PC-3 (cell line): ENCODE results near the gene ANOS1. TPM values are rescaled to one million over a fixed set of nuclear protein-coding genes. Genes with fewer than 3 reads are reported as not detected.
A peak's percentile ranks its signal among the peaks of the same experiment; 100 is the strongest.

Source experiments
- ATAC-seq: fragments of 200-7000 bp; cut with Tn5 transposase; 2 replicates; pipeline ENCODE4 v1.9.1; 2020; ENCODE audit warnings: mild to moderate bottlenecking, moderate library complexity
- BruUV-seq: library from RNA; stranded (reverse); fragments of 400-500 nt; replicated peaks from 2 replicates; lab custom pipeline; 2021; lab: Mats Ljungman, UMichigan
- CTCF ChIA-PET: fragments of 300-600 bp; sonication (Branson Sonifier 250); formaldehyde crosslinking; loops from one replicate; lab custom pipeline; 2022; ENCODE audit warnings: antibody characterized with exemption; lab: Charles Lee
- POLR2A ChIA-PET: fragments of 300-600 bp; sonication (Branson Sonifier 250); formaldehyde crosslinking; loops from one replicate; lab custom pipeline; 2022; ENCODE audit warnings: antibody characterized with exemption; ENCODE audit not compliant: unreplicated experiment; lab: Charles Lee
- DNase-seq: peaks from one replicate; pipeline ENCODE4 v3.0.0-alpha.2; 2015
- H2AFZ ChIP-seq: fragments of 300-600 bp; sonication (generic); 2 replicates; pipeline ENCODE4 v1.6.0; 2016; ENCODE audit warnings: antibody characterized with exemption, low read length
- H3F3A ChIP-seq: fragments of 300-600 bp; sonication (generic); one replicate; pipeline ENCODE4 v1.6.0; 2017; ENCODE audit warnings: antibody characterized with exemption, low read length, control low read depth, mild to moderate bottlenecking; ENCODE audit not compliant: unreplicated experiment
- H3K27ac ChIP-seq: fragments of 300-600 bp; sonication (generic); 2 replicates; pipeline ENCODE4 v1.5.1; 2016; ENCODE audit warnings: mild to moderate bottlenecking, low read length
- H3K27me3 ChIP-seq: fragments of 300-600 bp; sonication (generic); 2 replicates; pipeline ENCODE4 v1.6.1; 2016; ENCODE audit warnings: low read length, mixed read lengths
- H3K36me3 ChIP-seq: fragments of 300-600 bp; sonication (generic); 2 replicates; pipeline ENCODE4 v1.6.1; 2016; ENCODE audit warnings: low read depth, mixed run types, low read length, mixed read lengths
- H3K4me1 ChIP-seq: fragments of 300-600 bp; sonication (generic); 2 replicates; pipeline ENCODE4 v1.5.1; 2016; ENCODE audit warnings: low read length; ENCODE audit not compliant: insufficient read depth
- H3K4me2 ChIP-seq: fragments of 300-600 bp; sonication (generic); 2 replicates; pipeline ENCODE4 v1.6.0; 2016; ENCODE audit warnings: low read length
- H3K4me3 ChIP-seq: fragments of 300-600 bp; sonication (generic); 2 replicates; pipeline ENCODE4 v1.5.1; 2016; ENCODE audit warnings: mild to moderate bottlenecking, low read length, mixed read lengths
- H3K79me2 ChIP-seq: fragments of 300-600 bp; sonication (generic); 2 replicates; pipeline ENCODE4 v1.6.1; 2017; ENCODE audit warnings: low read length, mixed read lengths
- H3K9ac ChIP-seq: fragments of 300-600 bp; sonication (generic); 2 replicates; pipeline ENCODE4 v1.6.0; 2016; ENCODE audit warnings: mild to moderate bottlenecking, low read length
- H3K9me2 ChIP-seq: fragments of 300-600 bp; sonication (generic); replicated peaks from 2 replicates; pipeline ENCODE4 v1.6.1; 2016; ENCODE audit warnings: mixed run types, low read length, mixed read lengths
- H3K9me3 ChIP-seq: fragments of 300-600 bp; sonication (generic); 2 replicates; pipeline ENCODE4 v1.6.1; 2016; ENCODE audit warnings: low read length, mixed read lengths
- H4K20me1 ChIP-seq: fragments of 300-600 bp; sonication (generic); 2 replicates; pipeline ENCODE4 v1.6.1; 2016; ENCODE audit warnings: low read length, mixed read lengths
- CTCF ChIP-seq: fragments of 300-600 bp; sonication (generic); conservative IDR thresholded peaks from 2 replicates; pipeline ENCODE4 v1.5.1; 2017; ENCODE audit warnings: antibody characterized with exemption, low read depth, mild to moderate bottlenecking, low read length
- EZH2 ChIP-seq: fragments of 300-600 bp; sonication (generic); IDR thresholded peaks from one replicate; pipeline ENCODE4 v1.6.1; 2017; ENCODE audit warnings: antibody characterized with exemption, mild to moderate bottlenecking, low read length; ENCODE audit not compliant: unreplicated experiment
- EZH2phosphoT487 ChIP-seq: fragments of 300-600 bp; sonication (generic); IDR thresholded peaks from 2 replicates; pipeline ENCODE4 v1.6.1; 2018; ENCODE audit warnings: mild to moderate bottlenecking, antibody characterized with exemption, low read length, borderline replicate concordance
- intact Hi-C: fragments of 100-400 bp; cut with micrococcal nuclease; formaldehyde crosslinking; loops from 2 replicates; pipeline ENCODE4 v1.9.0; 2023
- total RNA-seq: library from RNA; depleted of rRNA; stranded (reverse); fragments of >200 nt; gene quantifications from 2 replicates; pipeline ENCODE4 v1.2.3, GENCODE V29; 2014

ANOS1 gene
- total RNA-seq, 1 experiment from 2014 or later = 3.5 TPM

DNA sequence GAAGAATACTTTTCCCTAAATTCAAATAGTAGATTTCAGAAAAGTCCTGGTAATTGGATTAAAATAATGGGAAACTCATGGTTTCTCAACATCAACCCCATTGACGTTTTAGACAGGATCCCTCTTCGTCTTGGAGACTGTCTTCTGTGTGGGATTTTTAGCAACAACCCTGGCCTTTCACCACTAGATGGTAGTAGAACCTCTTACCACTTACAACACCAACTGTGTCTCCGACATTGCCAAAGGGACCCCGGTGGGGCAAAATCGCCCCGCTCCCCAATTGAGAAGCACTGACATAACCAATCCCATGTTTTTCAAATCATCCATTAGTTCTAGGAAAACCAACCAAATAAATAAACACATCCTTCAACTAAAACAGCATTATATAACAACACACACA, 16.9 kb upstream of the ANOS1 start:
- H3K36me3 ChIP-seq = no peaks in the 10 kb centered on the region
- peak; percentile 65 for DNase-seq
- intact Hi-C loops = loop anchor here (1.0 to 10.0 kb wide), 2 partner anchors 66 to 956 kb away; no protein-coding TSS in a partner anchor
- H3K4me2 ChIP-seq = no peak overlapping the region
- no peaks in the 10 kb centered on the region for H3K27me3 ChIP-seq
- ATAC-seq = peak; percentile 73
- no peaks in the 10 kb centered on the region for H3K4me1 ChIP-seq
- no peaks in the 10 kb centered on the region for H3K79me2 ChIP-seq
- H3K27ac ChIP-seq = no peak overlapping the region
- H3K4me3 ChIP-seq = no peak overlapping the region
- no peaks in the 10 kb centered on the region for H3F3A ChIP-seq
- TF ChIP-seq EZH2phosphoT487 (no peak), CTCF (peak; percentile 77)
- no TSS peak for BruUV-seq
- POLR2A ChIA-PET = no interaction called here
- H2AFZ ChIP-seq = no peak overlapping the region
- CTCF ChIA-PET = no interaction called here
- H4K20me1 ChIP-seq = no peaks in the 10 kb centered on the region
- no peaks in the 10 kb centered on the region for H3K9me2 ChIP-seq
- no peaks in the 10 kb centered on the region for H3K9me3 ChIP-seq
- H3K9ac ChIP-seq = no peak overlapping the region

DNA sequence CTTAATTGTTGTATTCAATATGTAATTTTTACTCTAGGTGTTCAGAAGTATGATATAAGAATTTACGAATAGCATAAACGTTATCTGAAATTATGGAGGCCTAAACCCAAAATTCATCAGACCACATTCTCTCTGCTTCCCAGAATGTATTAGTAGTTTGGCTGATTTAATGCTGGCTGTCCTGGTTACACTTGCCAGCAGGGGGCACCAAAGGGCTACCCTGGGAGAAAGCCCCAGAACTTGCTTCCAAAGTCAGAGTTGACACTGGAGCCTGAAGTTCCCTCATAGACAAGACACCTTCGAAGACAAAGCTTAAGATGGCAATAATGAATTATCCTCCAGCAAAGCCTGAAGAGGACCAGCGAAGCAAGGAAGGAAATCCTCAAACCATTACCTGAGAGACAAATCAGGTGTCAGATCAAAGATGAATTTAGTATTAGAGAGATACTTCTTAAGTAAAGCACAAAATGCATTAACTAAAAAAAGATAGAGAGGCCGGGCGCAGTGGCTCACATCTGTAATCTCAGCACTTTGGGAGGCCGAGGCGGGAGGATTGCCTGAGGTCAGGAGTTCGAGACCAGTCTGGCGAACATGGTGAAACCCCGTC, 11.3 kb upstream of the ANOS1 start:
- TF ChIP-seq EZH2 = no peak
- peak; percentile 83 for TF ChIP-seq CTCF
- no peaks in the 10 kb centered on the region for H3K9me3 ChIP-seq
- ATAC-seq = peak; percentile 70
- no peaks in the 10 kb centered on the region for H3K4me1 ChIP-seq
- no peaks in the 10 kb centered on the region for H3K27me3 ChIP-seq
- no peak overlapping the region for H3K4me3 ChIP-seq
- no peak overlapping the region for H3K4me2 ChIP-seq
- peak; percentile 69 for DNase-seq
- POLR2A ChIA-PET = no interaction called here
- no peak overlapping the region for H3K9ac ChIP-seq
- no peaks in the 10 kb centered on the region for H3F3A ChIP-seq
- no TSS peak for BruUV-seq
- H3K79me2 ChIP-seq = no peaks in the 10 kb centered on the region
- no peak overlapping the region for H3K27ac ChIP-seq
- CTCF ChIA-PET = interaction anchor here (0.6 kb wide), 1 partner anchor 962 kb away, joined by 3 read pairs; no protein-coding TSS in a partner anchor
- no peaks in the 10 kb centered on the region for H4K20me1 ChIP-seq
- H3K36me3 ChIP-seq = no peaks in the 10 kb centered on the region
- 0 out of 2 replicates have a peak overlapping the region, but pooled peaks have one; percentile 21 for H2AFZ ChIP-seq
- intact Hi-C loops = loop anchor here (1.0 to 10.0 kb wide), 2 partner anchors 72 to 962 kb away; no protein-coding TSS in a partner anchor
- no peaks in the 10 kb centered on the region for H3K9me2 ChIP-seq

DNA sequence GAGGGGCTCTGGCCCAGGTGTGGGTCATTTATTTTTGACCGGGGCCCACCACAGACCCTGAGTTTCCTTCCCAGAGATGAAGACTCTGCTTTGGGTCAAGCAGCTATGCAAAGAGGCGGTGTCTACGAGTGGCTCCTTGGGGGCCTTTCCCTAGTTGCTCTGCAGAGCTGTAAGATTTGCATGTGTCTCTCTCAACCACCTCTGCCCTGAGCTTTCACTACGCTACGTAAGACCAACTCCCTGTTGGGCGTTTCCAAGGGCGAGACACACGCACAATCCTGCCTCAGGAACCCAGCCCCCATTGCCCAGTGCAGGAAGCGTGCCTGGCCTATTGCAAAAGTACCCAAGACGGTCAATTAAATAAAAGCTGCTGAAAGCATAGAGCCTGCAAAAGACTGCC, 10.0 kb upstream of the ANOS1 start:
- no peaks in the 10 kb centered on the region for H3K36me3 ChIP-seq
- H3K27me3 ChIP-seq = no peaks in the 10 kb centered on the region
- no peaks in the 10 kb centered on the region for H3K9me2 ChIP-seq
- POLR2A ChIA-PET = no interaction called here
- intact Hi-C loops = loop anchor here (10.0 kb wide), 1 partner anchor 963 kb away; no protein-coding TSS in a partner anchor
- H3F3A ChIP-seq = no peaks in the 10 kb centered on the region
- TF ChIP-seq EZH2 (no peak), CTCF (no peak)
- no peaks in the 10 kb centered on the region for H3K79me2 ChIP-seq
- no peaks in the 10 kb centered on the region for H4K20me1 ChIP-seq
- H3K9ac ChIP-seq = no peak overlapping the region
- no peak overlapping the region for H3K4me2 ChIP-seq
- H3K4me1 ChIP-seq = no peaks in the 10 kb centered on the region
- CTCF ChIA-PET = no interaction called here
- ATAC-seq (no peak), DNase-seq (no peak)
- no peak overlapping the region for H3K27ac ChIP-seq
- no TSS peak for BruUV-seq
- no peak overlapping the region for H2AFZ ChIP-seq
- H3K9me3 ChIP-seq = no peaks in the 10 kb centered on the region
- no peak overlapping the region for H3K4me3 ChIP-seq
